GM19452 (cell line): ENCODE measurements around the gene HTRA3.

ENCODE experiments used
- ATAC-seq: cut with Tn5 transposase; IDR thresholded peaks from one replicate; pipeline ENCODE4 v1.9.1; 2021; ENCODE audit not compliant: unreplicated experiment

Gene HTRA3

DNA sequence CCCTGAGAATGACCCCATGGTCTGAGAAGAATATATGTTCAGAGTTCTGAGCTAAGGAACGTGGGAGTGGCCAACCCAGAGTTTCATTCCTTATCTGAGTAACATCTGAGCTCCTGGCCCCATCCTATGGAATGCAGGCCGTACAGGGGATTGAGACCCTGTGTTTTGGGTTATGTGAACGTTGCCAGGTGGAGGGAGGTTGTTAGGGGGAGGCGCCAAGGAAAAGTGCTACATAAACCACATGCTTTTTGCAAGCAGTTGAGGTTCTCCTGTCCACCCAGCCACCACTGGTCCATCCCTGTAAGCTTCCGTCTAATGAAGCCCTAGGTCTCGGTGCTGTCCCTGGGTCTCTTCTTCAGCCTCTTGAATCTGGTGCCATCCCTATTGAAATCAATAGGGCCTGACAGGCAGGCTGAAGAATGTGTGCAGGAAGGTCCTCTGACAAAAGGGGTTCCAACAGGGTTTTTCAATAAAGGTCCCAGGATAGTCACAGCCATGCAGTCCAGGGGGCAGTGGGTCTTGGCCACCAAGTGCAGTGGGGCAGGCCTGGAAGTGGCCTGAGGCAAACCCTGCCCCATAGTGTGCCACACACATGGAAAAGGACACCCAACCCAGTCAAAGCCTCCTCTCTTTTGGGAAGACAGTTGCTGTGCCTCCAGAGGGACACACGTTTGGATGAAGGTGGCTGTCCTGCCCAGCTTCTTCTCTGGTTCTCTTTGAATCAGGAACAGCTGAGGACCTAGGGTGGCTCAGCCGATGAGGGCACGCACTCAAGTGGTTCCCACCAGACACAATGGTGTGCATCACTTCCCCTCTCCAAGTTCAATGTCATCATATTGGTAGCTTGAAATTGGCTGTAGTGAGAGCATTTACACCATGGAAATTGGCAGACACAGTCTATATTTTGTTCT lies 53.5 kb downstream of the HTRA3 start:
- no peak for ATAC-seq

DNA sequence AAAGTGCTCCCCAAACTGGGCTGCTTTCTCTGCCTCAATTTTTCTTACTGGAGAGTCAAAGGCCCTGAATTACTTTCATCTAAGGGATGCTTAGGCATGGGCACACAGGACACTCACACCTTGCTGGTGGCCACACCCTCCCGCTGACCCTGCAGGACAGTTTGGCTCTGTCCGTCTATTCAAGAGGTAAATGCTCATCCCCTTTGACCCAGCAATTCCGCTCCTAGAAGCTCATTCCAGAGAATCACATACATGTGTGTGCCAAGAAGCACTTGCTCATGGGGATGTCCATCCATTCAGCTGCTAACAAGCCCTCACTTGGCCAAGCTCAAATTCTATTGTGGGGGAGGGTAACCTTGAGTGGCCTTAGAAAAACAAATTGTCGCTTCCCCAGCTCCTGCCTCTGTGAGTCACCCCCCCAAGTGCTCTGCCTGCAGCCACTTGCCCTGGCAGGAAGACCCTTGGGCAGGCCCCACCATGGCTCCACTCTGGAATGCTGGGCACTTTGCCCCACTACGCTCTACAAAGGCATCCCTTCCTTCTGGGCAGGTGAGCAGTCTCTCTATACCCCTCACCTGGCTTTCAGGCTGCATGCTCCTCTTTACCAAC lies 54.5 kb downstream of the HTRA3 start:
- ATAC-seq = no peak

DNA sequence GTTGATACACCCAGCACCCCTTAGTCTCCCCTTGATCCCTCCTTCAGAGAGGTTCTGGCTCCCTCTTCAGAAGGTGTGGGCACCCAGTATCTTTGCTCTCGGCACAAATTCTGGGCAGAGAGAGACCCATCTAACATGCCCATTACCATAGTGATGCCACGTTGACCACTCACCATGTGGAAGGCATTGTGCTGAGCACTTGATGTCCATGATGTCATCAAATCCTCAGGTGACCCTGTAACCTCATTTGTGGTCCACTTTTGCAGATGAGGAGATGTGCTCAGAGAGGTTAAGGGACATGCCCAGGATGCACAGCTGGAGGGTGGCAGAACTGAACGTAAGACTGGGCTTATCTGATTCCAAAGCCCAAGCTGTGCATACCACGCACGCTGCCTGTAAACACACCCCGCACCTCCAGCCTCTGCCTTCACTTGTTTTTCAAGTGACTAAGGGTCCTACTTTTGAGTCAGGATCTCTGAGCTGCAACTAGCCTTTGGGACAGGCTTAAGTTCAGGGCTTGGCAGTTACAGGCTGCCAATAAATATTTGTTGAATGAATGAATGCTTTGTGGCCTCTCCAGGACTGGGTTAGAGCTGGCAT lies 55.2 kb downstream of the HTRA3 start:
- no peak for ATAC-seq

DNA sequence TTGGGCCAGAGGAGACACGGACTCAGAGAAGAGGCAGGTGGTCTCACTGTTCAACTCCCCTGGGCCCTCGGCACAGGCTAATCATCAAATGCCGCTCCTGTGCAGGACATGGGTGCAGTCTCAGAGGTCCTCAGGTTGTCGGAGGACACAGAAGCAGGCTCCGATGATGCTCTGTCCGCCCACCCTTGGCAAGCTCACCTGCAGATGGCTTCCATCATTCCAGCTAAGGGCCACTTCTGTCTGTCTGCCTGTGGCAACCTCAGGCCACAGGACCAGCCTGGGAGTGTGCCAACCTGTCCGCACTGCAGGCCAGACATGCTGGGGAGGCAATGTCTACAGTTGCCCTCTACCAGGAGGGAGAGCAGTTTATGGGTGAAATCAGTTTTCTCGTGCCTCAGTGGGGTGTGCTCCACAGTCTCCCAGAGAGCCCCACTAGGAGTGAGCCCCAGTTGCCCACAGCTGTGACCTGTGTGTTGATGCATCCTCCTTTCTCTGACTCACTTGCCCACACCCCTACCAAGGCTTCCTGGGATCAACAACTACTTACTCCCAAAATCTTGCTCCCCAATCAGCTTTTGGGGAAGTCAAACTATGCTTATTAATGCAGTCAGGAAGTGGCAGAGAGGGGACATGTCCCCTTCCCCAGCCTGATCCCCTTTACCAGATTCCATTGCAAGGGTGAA lies 55.9 kb downstream of the HTRA3 start:
- ATAC-seq = no peak

DNA sequence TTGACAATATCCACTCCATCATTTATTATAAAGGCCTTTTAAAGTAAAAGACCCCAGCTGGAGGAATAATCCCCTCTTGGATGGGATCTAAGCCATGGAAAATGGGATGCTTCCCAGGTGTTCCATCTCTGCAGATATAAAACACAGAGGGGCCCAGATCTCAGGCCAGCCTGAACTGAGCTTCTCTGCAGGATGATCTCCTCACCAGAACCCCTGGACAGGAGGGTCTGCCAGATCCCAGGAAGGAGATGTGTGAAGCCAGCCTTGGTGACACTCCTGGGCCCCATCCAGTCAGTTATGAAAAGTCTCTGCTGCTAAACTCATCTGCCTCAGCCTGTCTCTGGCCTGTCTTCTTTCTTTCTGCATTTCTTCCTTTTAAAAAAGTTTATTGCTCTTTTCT lies 56.7 kb downstream of the HTRA3 start:
- ATAC-seq = no peak

DNA sequence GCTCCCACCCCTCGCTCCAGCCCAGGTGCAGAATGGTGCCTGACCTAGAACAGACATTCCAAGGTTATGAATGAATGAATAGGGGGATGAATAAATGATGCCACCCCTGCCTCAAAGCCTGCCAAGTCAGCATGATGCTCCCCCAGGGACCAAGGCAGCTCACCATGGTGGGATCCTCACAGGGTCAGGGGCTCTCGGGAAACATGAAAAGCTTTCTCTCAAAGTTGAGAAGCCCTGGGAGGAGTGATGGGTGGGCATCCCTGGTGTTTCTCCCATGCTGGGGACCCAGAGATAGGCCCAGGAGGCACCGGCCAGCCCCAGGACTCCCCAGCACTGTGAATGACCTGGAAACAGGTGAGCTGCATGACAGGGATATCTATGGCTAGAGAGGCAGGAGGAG lies 58.9 kb downstream of the HTRA3 start:
- no peak for ATAC-seq

DNA sequence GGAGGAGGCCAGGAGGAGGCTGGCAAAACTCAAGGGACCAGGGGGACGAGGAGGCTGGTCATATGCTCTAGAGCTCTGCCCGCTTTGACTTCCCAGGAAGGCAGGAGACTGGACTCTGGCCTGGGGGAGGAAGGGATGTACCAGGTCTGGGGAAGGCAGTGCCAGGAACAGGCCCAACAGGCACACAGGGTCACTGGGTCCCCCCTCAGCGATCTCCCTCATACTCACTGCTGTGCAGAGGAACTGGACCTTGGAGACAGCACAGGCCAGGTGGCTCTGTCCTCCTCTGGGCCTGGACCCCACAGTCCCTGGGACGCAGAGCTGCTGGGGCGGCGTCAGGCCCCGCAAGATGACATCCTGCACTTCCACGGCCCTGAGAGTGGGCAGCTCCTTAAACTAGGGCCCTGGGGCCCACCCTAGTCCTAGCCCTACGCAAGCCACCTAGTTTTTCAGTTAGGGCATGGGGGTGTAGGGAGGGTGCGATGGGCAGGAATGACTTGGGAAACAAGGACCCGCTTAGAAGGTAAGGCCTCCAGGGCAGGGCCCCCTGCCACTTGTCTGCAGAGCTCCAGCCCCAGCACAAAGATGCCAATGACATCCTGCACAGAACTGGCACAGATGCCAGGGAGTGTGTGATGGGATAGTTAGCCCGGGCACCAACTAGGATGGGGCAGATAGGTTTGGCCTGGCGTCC lies 59.5 kb downstream of the HTRA3 start:
- ATAC-seq = no peak

DNA sequence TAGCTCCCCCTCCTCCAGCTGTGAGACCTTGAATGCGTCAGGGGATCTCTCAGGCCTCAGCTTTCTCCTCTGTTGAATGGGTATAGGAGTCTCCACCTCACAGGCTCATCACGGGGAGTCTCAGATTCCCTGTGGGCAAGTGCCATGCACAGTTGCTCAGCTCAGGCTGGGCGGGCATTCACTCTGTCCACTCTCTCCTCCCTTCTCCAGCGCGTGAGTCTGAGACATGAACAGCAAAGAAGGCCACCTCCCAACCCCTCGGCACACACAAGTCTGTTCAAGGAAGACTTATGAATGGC lies 60.0 kb downstream of the HTRA3 start:
- no peak for ATAC-seq

DNA sequence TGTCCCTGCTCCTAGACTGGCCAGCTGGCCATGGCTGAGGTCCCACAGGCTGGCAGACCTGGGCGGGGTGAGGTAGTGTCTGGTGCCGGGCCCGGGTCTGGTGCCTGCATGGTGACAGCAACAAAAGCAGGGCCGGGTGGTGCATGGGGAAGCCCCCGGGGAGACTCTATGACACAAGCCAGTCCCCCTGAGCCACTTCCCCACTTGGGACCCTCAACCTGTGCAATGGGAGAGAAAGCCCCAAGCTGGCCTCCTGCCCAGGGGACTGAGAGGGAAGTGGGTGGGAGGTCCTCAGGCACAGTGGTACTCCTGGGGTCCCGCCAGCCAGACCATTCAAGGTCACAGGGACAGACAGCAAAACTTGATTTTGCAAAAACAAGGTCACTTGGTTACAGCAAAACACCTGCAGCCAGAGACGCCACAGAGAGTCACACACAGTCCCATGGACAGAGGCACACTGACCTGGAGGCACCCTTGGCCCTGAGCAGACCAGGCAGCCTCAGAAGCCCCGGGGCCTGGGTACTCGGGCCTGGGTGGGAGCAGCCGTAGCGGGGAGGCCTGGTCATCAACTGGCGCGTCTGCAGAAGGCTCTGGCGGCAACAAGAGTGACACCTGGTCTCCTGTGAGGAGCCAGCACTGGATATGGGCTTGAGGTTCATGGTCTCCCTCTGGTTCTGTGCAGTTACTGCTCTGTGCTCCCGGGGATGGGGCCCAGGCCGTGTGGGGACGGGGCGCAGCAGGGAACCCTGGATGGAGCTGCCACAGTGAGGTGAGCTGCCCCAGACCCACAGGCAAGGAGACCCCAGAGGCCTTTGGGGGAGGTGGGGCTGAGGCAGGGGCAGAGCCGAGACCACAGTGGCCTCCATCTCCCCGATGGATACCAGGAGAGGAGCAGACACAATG lies 60.6 kb downstream of the HTRA3 start:
- no peak for ATAC-seq

DNA sequence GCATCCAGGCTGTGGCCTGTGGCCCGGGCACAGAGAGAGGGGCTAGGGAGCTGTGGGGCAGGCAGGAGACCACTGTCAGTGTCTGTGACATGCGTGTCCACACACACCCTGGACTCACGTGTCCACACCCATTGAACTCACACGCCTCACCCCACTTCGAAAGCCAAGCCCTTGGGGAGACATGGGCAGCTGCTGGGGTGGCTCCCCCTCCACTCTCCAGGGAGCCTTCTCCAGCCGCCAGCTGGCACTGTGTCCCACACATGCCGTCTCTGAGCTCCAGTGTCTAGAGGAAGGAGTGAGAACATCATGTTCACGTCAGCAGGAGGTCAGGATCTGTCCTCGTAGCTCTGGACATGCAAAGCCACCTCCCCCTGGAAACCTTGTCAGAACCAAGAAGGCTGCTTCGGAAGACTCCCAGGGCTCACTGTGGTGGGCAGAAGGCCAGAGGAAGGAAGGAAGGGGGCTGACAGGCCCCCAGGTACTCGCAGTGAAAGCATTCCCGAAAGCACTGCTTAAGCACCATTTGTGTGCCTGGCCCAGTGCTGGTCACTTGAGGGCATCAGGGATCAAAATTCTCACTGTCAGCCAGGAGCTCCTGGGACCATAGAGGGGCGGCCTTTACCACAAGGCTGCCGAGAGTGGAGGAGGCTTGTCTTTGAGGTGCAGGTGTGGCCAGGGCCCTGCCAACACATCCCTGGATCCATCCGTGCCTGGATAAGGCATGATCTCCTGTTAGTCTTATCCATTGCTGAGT lies 61.4 kb downstream of the HTRA3 start:
- no peak for ATAC-seq

DNA sequence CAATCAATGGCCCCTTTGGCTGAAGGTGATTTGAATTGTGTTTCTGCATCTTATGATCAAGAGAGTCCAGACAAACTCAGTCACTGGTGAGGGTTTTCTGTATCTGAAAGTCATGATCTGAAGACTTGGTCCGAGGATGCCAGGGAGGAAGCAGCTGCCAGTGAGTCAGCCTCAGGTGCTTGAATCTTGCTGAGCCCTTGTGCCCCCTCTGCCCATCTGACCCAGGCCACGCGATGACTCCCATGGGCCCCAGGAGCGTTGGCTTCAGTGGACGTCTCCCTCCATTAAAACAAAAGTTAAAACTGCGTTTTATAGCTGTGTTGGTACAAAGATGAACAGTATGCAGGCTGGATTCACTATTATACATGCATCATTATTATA lies 62.0 kb downstream of the HTRA3 start:
- ATAC-seq = no peak

DNA sequence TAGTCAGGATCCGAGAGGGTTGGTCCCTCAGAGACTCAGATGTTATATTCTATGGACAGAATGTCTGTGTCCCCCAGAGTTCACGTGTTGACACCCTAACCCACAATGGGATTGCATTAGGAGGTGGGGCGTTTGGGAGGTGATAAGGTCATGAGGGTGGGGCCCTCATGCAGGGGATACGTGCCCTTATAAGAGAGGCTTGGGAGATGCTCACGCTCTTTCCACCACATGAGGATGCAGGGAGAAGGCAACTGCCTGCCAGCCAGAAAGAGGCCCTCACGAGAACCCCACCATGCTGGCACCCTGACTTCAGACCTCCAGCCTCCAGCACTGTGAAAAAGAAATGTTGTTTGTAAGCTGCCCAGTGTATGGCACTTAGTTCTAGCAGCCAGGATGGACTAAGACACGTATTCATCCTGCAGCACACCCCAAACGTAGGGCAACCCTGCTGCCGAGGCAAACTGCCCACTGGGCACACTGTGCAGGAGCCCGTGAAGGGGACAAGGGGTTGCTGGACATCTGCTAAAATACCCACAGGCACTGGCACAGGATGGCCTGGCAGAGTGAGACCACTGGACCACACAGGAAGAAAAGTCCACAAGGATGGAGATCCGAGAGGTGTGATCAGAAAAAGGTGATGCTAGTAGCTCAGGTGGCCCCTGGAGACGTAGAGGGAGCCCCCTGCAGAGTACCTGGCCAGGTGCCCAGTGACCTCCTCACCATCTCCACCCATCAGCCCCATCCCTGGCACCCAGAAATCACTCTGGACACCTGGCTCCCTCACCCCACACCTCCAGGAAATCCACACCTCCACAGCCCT lies 62.7 kb downstream of the HTRA3 start:
- ATAC-seq = no peak

DNA sequence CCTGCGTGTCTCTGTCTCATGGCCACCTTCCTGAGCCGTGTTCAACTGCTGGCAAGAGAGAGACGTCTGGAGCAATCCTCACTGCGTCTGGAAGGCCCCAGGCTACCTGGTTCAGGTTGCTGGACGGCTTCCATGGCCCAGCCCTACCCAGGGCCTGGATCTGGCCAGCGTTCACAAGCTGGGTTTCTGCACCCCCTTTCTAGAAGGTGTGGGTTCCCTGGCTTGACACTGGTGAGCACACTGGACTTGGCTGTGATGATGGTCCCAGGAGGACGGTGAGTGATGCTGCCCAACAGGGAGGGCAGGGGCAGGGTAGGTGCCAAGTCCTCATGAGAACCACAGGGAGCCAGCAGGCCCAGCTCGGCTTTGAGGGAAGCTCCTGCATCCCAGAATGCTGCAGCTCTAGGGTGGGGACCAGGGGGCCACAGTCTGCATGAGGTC lies 63.4 kb downstream of the HTRA3 start:
- ATAC-seq = no peak

DNA sequence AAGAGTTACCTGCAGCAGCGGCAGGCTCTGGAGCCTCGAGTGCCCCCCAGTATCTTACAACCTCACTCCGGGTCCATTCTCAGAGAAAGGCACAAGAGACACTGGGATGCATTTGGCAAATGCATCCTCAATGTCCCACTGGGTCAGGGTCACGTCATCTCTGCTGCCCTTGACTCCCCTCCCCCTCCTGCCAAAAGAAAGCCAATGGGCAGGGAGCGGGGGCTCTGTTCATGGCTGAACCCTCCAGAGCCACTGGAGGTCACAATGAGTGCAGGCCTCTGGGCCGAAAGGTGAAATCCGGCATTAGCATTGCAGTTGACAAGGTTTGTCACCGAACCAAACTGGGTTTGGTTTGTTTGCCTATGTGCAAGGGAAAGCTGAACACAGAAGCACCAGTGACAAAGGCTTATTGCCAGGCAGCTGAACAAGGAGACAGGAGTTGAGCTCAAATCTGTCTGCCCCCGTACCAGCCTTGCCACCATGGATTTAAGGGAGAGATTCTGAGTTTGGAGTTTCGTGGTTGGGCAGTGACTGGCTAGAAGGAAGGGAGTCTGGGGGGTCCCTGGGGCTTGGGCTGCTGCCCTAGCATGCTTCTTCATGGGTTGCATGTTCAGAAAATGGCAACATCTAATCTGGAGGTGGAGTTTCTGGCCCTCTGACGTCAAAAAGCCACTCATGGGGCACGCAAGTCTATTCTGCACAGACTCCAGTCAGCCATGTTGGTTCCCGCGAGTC lies 64.3 kb downstream of the HTRA3 start:
- ATAC-seq = no peak

DNA sequence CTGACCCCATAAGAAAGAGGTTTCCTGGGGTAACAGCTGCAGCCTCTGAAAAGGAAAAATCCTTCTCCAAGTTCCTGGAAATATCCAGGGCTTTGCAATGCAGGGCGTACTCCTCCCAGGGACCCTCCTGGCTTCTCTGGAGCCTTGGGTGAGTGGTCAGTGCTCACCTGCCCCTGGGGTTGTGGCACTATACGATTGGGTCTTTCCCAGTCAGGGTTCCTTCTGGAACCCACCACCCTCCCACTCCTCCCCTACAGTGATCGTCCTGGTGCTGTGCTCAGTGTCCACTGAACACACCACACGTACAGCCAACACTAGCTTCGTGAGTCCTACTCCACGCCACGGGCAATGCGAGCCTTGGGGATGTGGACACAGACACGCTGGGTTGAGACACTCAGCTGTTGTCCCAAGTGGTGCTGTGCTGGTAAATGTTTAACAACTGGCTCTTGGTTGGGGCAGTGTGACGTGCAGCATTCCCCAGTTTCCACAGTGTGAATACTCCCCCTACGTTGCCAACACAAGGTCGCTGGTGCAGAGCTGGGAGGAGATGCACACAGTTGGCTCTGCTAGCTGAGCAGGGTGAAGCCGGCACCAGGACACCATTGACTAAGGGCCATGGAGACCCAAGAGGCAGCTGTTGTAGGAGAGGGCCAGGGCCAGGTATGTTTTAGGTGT lies 65.4 kb downstream of the HTRA3 start:
- ATAC-seq = no peak

DNA sequence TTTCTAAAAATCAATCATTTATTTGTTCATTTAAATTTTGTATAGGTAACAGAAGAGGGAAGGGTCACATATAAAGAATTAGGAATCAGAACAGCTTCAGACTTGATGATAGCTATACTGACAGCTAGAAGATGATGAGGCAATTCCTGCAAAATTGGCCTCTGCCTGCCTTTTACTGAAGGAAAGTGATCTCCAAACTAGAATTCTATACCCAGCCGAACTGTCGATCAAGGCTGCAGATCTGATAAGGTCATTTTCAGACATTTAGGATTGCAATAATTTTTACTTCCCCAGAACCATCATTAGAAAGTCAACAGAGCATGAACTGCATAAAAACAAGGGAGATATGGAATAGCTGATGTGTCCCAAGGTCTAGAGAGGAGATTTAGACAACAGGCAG lies 66.3 kb downstream of the HTRA3 start:
- no peak for ATAC-seq

DNA sequence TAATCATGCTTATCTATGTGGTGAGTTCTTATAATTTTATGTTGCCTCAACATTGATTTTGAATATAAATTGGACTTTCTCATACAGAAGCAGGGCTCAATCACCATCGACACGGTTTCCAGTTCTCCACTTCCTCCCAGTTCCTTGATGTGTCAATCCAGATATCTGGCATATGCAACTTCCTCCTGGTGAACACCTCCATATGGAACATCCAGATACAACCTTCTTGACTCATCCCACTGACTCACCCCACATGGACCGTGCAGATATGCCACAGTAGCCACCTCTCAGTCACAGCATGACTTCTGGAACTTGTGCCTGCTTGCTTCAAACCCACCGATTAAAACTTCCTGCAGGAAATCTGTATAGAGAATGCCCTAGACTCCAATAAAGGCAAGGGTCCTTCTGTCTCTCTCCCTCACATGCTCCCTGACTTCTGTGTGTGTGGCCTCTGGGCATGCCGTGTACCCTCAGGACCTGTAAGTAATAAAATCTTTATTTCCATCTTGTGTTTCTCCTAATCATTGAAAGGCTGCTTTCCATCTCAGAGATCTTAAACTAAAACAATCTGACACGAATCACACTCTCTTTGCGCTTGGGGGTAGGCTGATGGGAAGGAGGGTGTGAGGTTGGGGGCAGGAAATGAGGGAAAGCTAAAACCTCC lies 67.0 kb downstream of the HTRA3 start:
- no peak for ATAC-seq
